Esophagus muscularis mucosa (tissue), 4 donors: ENCODE data around the gene GCSAM. TPM values are rescaled to one million over a fixed set of nuclear protein-coding genes. Genes with fewer than 3 reads are reported as not detected.
"Not testable (repeated sequence)": the region's sequence is repeated elsewhere in the genome, so short reads cannot be mapped to it uniquely, and the experiment has no call there.

Experiments
- DNase-seq: peaks from one replicate; pipeline ENCODE4 v3.0.0-alpha.2; 2017; ENCODE audit errors: extremely low spot score
- H3K27ac ChIP-seq, 4 donors: fragments of 200-600 bp; sonication (generic); replicated peaks in 1 of 4; 1 replicate in 3 of 4; 2 replicates in 1 of 4; pipeline ENCODE4 v1.5.1; 2016 to 2019; ENCODE audit warnings: mild to moderate bottlenecking in 1 of 4
- H3K27me3 ChIP-seq, 4 donors: fragments of 200-600 bp; sonication (generic); one replicate each; pipeline versions ENCODE4 v1.5.1 to v1.6.0; 2016 to 2019
- H3K36me3 ChIP-seq, 4 donors: fragments of 200-600 bp; sonication (generic); one replicate each; pipeline ENCODE4 v1.5.1; 2016 to 2019
- H3K4me1 ChIP-seq, 4 donors: fragments of 200-600 bp; sonication (generic); one replicate each; pipeline ENCODE4 v1.5.1; 2016 to 2019
- H3K4me3 ChIP-seq, 4 donors: fragments of 200-600 bp; sonication (generic); 1 replicate in 2 of 4; 2 replicates in 2 of 4; pipeline ENCODE4 v1.5.1; 2016 to 2019; ENCODE audit warnings: mild to moderate bottlenecking in 4 of 4, moderate library complexity in 1 of 4
- H3K9me3 ChIP-seq, 4 donors: fragments of 200-600 bp; sonication (generic); 1 replicate in 3 of 4; 2 replicates in 1 of 4; pipeline ENCODE4 v1.5.1; 2016 to 2019
- CTCF ChIP-seq, 3 experiments: fragments of 200-600 bp in 2 of 3; fragments of 450-650 bp in 1 of 3; sonication (generic) in 2 of 3; IDR thresholded peaks; one replicate each; pipeline ENCODE4 v1.5.1; 2017 to 2019; ENCODE audit warnings: antibody characterized with exemption in 3 of 3, mild to moderate bottlenecking in 2 of 3, moderate library complexity in 1 of 3
- EP300 ChIP-seq: sonication (generic); formaldehyde crosslinking; IDR thresholded peaks from one replicate; pipeline ENCODE4 v1.6.1; 2017; ENCODE audit warnings: antibody characterized with exemption
- POLR2A ChIP-seq: fragments of 450-650 bp; IDR thresholded peaks from one replicate; pipeline ENCODE4 v1.6.1; 2017; ENCODE audit warnings: antibody characterized with exemption, moderate library complexity, mild to moderate bottlenecking, low read depth
- POLR2AphosphoS5 ChIP-seq, 2 donors: sonication (generic); formaldehyde crosslinking; IDR thresholded peaks; one replicate each; pipeline ENCODE4 v1.6.1; 2017; ENCODE audit warnings: antibody characterized with exemption in 2 of 2
- WGBS: methylation state at CpG from one replicate; pipeline ENCODE4 v1.1.5; 2018; 5-methylcytosine and 5-hydroxymethylcytosine counted together
- intact Hi-C: fragments of 100-400 bp; cut with DNase I; formaldehyde crosslinking; loops from one replicate; pipeline ENCODE4 v1.15.1; 2023
- small RNA-seq, 3 donors: library from RNA; depleted of rRNA; stranded (forward); fragments of <200 nt; gene quantifications; one replicate each; pipeline ENCODE3, GENCODE V24; 2016
- total RNA-seq, 4 donors: library from RNA; depleted of rRNA; stranded (reverse); fragments of >200 nt; gene quantifications; one replicate each; pipeline versions ENCODE4 v1.1.0 to v1.2.1, GENCODE V29; 2016

Gene GCSAM
- total RNA-seq, 4 donors from 2014 or later: 0.33 TPM; not detected in 3

GRCh38 chr3:112074616-112075497, 58.2 kb downstream of the GCSAM start:
- H3K4me1 ChIP-seq: no peaks in the 10 kb centered on the region
- H3K9me3 ChIP-seq: no peaks in the 10 kb centered on the region
- no peak overlapping the region for H3K27ac ChIP-seq
- 61% methylated on average over 6 of the region's 6 CpGs for WGBS
- intact Hi-C loops: no loop called here
- no peaks in the 10 kb centered on the region for H3K36me3 ChIP-seq
- no peak for TF ChIP-seq EP300
- no peak for TF ChIP-seq POLR2AphosphoS5 (IDR thresholded peaks at IDR 0.05)
- TF ChIP-seq CTCF (IDR thresholded peaks at IDR 0.05): no peak
- no peak for TF ChIP-seq POLR2A
- no peaks in the 10 kb centered on the region for H3K27me3 ChIP-seq
- H3K4me3 ChIP-seq: no peak overlapping the region
- DNase-seq: no peak

- DNase-seq: no peak
- 84% methylated on average over 2 of the region's 2 CpGs for WGBS
- intact Hi-C loops: no loop called here
- TF ChIP-seq POLR2A: no peak
- no peak for TF ChIP-seq POLR2AphosphoS5 (IDR thresholded peaks at IDR 0.05)
- no peak for TF ChIP-seq EP300
- TF ChIP-seq CTCF (IDR thresholded peaks at IDR 0.05): no peak
- no peaks in the 10 kb centered on the region for H3K4me1 ChIP-seq
- H3K9me3 ChIP-seq: no peaks in the 10 kb centered on the region
- no peaks in the 10 kb centered on the region for H3K27me3 ChIP-seq
- H3K27ac ChIP-seq: no peak overlapping the region
- H3K4me3 ChIP-seq: no peak overlapping the region
- no peaks in the 10 kb centered on the region for H3K36me3 ChIP-seq
These were observed 59.0 kb downstream of the GCSAM start for GRCh38 chr3:112074006-112074405.

- H3K27me3 ChIP-seq, intact Hi-C loops, H3K27ac ChIP-seq, H3K4me3 ChIP-seq, H3K4me1 ChIP-seq, H3K36me3 ChIP-seq, H3K9me3 ChIP-seq, DNase-seq: not testable (repeated sequence)
- WGBS: 93% methylated on average over 2 of the region's 8 CpGs
These were observed 60.5 kb downstream of the GCSAM start for GRCh38 chr3:112072387-112073060.

Small RNA genes lying within 50 kb of the gene (small RNA-seq; reads per million reads assigned to genes)
- gene MIR567: 0 reads per million in 3 donors

Other genes starting within 250 kb of the GCSAM start
- gene ABHD10, start 154.2 kb downstream of the GCSAM start, total RNA-seq: 10 to 100 TPM in 3 of 4 donors, 1 to 10 TPM in 1; 6.5 to 15.0 (median 12.2) TPM
- gene TAGLN3, start 134.3 kb downstream of the GCSAM start, total RNA-seq: 1 to 10 TPM in 2 of 4 donors, under 1 TPM in 2; 0.83 to 4.0 (median 1.3) TPM
- not detected for gene TMPRSS7, start 98.5 kb downstream of the GCSAM start, total RNA-seq
- gene C3orf52, start 46.9 kb downstream of the GCSAM start, total RNA-seq: 1 to 10 TPM; 1.7 to 3.3 (median 2.6) TPM
- gene SLC9C1, start 161.0 kb upstream of the GCSAM start, total RNA-seq: under 1 TPM in 1 of 4 donors, not detected in 3; 0.17 TPM
- 10 to 100 TPM in 1 of 4 donors, 1 to 10 TPM in 3; 7.2 to 22.9 (median 7.6) TPM for gene CD200, start 199.9 kb upstream of the GCSAM start, total RNA-seq